Measurements from ENCODE around the gene PLCD3. TPM values are rescaled to one million over a fixed set of nuclear protein-coding genes. Genes with fewer than 3 reads are reported as not detected.

The PLCD3 gene
- total and polyA plus RNA-seq, 9 of the 15 experiments (the other 6 are each of a cell fraction or from before 2014, with no cell fraction given): 0.20 to 22.6 (median 7.5) TPM

DNA sequence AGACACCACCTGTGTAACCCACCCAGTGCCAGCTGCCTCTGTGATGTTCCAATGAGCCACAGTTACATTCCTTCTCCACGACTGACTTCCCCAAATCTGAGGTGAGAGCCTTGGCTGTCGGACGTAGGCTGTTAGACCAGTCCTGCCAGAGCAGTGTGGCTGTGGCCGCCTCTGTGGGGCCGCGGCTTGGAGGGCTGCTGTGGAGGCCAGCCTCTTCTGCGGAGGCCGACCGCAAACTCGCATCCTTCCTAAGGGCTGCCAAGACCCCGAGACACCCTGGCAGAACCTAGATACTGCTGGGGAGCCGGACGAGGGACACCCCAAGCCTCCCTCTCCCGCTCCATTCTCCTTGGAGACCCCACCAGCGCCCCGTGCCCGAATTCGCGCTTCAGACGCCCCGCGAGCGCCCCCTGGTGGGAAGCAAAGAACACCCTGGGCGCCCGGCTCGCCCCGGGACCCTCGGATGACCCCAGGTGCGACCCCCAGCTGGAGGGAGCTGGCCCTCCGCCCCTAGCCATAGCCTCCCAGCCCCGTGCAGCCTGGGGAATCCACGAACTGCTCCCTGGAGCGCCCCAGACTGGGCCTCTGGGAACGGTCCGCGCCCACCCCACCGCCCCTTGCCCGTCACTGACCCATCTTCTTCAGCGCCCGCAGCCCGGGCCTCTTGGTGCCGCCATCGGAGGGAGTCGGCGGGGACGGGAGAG lies 547 bp downstream of the PLCD3 start (continued):
- TF ChIP-seq POLR2B (IDR thresholded peaks at IDR 0.05; ENCODE audit: low read depth, partially characterized antibody) (no peak), PHF8 (IDR thresholded peaks at IDR 0.05; ENCODE audit: borderline replicate concordance, low read length) (no peak), HNRNPL (IDR thresholded peaks at IDR 0.05; ENCODE audit: low read depth, low read length) (peak; percentile 88), STAG1 (CRISPR knock-in tag; IDR thresholded peaks at IDR 0.05; ENCODE audit: borderline replicate concordance) (peak; percentile 21; the same call in 1 of the 2 replicates), NR2C2 (CRISPR knock-in tag; IDR thresholded peaks at IDR 0.05) (no peak), NR2C2 (tag; IDR thresholded peaks at IDR 0.05) (no peak), ARID2 (IDR thresholded peaks at IDR 0.05) (0 out of 2 replicates have a peak, but pooled peaks have one; percentile 47), RFX1 (IDR thresholded peaks at IDR 0.05) (no peak), ZNF76 (CRISPR knock-in tag; IDR thresholded peaks at IDR 0.05; ENCODE audit: borderline replicate concordance) (no peak), CUX1 (CRISPR knock-in tag; IDR thresholded peaks at IDR 0.05) (no peak), ZNF24 (IDR thresholded peaks at IDR 0.05) (0 out of 2 replicates have a peak, but pooled peaks have one; percentile 10), TFAM (CRISPR knock-in tag; conservative IDR thresholded peaks at IDR 0.05) (no peak), SMARCA5 (IDR thresholded peaks at IDR 0.05) (peak; percentile 81; the same call in 1 of the 2 replicates), TSC22D4 (tag; IDR thresholded peaks at IDR 0.05) (no peak), ASH1L (IDR thresholded peaks at IDR 0.05; ENCODE audit: borderline replicate concordance, low read depth, partially characterized antibody) (no peak), ATF7 (IDR thresholded peaks at IDR 0.05) (peak; percentile 28; the same call in 1 of the 2 replicates)
- TF ChIP-seq, protein P1, sequence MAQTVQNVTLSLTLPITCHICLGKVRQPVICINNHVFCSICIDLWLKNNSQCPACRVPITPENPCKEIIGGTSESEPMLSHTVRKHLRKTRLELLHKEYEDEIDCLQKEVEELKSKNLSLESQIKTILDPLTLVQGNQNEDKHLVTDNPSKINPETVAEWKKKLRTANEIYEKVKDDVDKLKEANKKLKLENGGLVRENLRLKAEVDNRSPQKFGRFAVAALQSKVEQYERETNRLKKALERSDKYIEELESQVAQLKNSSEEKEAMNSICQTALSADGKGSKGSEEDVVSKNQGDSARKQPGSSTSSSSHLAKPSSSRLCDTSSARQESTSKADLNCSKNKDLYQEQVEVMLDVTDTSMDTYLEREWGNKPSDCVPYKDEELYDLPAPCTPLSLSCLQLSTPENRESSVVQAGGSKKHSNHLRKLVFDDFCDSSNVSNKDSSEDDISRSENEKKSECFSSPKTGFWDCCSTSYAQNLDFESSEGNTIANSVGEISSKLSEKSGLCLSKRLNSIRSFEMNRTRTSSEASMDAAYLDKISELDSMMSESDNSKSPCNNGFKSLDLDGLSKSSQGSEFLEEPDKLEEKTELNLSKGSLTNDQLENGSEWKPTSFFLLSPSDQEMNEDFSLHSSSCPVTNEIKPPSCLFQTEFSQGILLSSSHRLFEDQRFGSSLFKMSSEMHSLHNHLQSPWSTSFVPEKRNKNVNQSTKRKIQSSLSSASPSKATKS (CRISPR knock-in tag; IDR thresholded peaks at IDR 0.05): no peak
- TF ChIP-seq, protein P2, sequence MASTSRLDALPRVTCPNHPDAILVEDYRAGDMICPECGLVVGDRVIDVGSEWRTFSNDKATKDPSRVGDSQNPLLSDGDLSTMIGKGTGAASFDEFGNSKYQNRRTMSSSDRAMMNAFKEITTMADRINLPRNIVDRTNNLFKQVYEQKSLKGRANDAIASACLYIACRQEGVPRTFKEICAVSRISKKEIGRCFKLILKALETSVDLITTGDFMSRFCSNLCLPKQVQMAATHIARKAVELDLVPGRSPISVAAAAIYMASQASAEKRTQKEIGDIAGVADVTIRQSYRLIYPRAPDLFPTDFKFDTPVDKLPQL (IDR thresholded peaks at IDR 0.05; ENCODE audit: extremely low read depth, insufficient read length): no peak
- TF ChIP-seq, protein P3, sequence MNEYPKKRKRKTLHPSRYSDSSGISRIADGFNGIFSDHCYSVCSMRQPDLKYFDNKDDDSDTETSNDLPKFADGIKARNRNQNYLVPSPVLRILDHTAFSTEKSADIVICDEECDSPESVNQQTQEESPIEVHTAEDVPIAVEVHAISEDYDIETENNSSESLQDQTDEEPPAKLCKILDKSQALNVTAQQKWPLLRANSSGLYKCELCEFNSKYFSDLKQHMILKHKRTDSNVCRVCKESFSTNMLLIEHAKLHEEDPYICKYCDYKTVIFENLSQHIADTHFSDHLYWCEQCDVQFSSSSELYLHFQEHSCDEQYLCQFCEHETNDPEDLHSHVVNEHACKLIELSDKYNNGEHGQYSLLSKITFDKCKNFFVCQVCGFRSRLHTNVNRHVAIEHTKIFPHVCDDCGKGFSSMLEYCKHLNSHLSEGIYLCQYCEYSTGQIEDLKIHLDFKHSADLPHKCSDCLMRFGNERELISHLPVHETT (CRISPR knock-in tag; conservative IDR thresholded peaks at IDR 0.05 in 1 of 2, IDR thresholded peaks at IDR 0.05 in 1 of 2): no peak

All from K562 (cell line).